Measurements from ENCODE around the gene TMEM213. TPM values are rescaled to one million over a fixed set of nuclear protein-coding genes. Genes with fewer than 3 reads are reported as not detected.

Gene TMEM213
- total and polyA plus RNA-seq, 10 of the 15 experiments (the other 5 are each of a cell fraction or from before 2014, with no cell fraction given): not detected

DNA sequence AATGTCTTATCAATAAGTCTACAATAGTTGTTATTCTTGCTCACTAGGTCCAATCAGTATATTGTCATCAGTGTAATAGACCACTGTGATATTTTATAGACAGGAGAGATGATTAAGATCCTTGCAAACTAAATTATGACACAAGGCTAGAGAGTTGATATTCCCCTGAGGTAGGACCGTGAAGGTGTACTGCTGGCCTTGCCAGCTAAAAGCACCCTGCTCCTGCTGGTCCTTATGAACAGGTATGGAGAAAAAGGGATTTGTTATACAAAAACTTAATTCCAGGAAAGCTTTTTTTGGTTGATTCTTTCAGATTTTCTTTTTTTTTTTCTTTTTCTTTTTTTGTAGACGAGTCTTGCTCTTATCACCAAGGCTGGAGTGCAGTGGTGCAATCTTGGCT lies 16.8 kb upstream of the TMEM213 start:
- Histone ChIP-seq H3K36me3 (ENCODE audit: control insufficient read depth in 2 of 2, insufficient read depth in 2 of 2, low read length in 1 of 2) (no peaks in the 10 kb centered on the region), H3K9me3 (replicated peaks; ENCODE audit: control insufficient read depth, insufficient read depth, low read length) (no peaks in the 10 kb centered on the region), H3K4me1 (ENCODE audit: control insufficient read depth, insufficient read depth, low read length) (no peaks in the 10 kb centered on the region), H3K4me3 (no peak overlapping the region), H3K27me3 (replicated peaks in 1 of 2; ENCODE audit: control insufficient read depth in 2 of 2, insufficient read depth in 2 of 2, low read length in 1 of 2) (no peaks in the 10 kb centered on the region; a peak in 2 of 4 replicates), H4K20me1 (ENCODE audit: control insufficient read depth, insufficient read depth) (no peaks in the 10 kb centered on the region), H2AFZ (ENCODE audit: control insufficient read depth, low read depth, low read length) (no peak overlapping the region), H3K79me2 (ENCODE audit: control insufficient read depth, insufficient read depth, low read length) (no peaks in the 10 kb centered on the region), H3K4me2 (ENCODE audit: control insufficient read depth, insufficient read depth) (no peak overlapping the region), H3K27ac (ENCODE audit: control insufficient read depth, insufficient read depth) (no peak overlapping the region), H3K9ac (ENCODE audit: control insufficient read depth, insufficient read depth, low read length) (no peak overlapping the region)
- FAIRE-seq (no peak), DNase-seq (ENCODE audit: low read depth, low spot score) (no peak), ATAC-seq (no peak)
- BruUV-seq (replicated peaks): no TSS peak
- 5% methylated on average over 1 of the region's 2 CpGs for WGBS (ENCODE audit: insufficient coverage, insufficient replicate concordance, low lambda C conversion rate, missing lambda C conversion rate)
- intact Hi-C loops (cut with micrococcal nuclease; ENCODE audit: unreplicated experiment) (no loop called here), in situ Hi-C loops (cut with MboI) (no loop called here)
- RAD21 ChIA-PET (ENCODE audit: unreplicated experiment): no interaction called here
- SMC1A ChIA-PET (ENCODE audit: uncharacterized antibody, unreplicated experiment): no interaction called here
- POLR2A ChIA-PET: no interaction called here
- CTCF ChIA-PET: interaction anchor here (0.6 kb wide), 1 partner anchor 10 kb away, joined by 3 read pairs; no protein-coding TSS in a partner anchor
- TF ChIP-seq ZBTB11 (CRISPR knock-in tag; IDR thresholded peaks at IDR 0.05): no peak
- TF ChIP-seq, protein P1, sequence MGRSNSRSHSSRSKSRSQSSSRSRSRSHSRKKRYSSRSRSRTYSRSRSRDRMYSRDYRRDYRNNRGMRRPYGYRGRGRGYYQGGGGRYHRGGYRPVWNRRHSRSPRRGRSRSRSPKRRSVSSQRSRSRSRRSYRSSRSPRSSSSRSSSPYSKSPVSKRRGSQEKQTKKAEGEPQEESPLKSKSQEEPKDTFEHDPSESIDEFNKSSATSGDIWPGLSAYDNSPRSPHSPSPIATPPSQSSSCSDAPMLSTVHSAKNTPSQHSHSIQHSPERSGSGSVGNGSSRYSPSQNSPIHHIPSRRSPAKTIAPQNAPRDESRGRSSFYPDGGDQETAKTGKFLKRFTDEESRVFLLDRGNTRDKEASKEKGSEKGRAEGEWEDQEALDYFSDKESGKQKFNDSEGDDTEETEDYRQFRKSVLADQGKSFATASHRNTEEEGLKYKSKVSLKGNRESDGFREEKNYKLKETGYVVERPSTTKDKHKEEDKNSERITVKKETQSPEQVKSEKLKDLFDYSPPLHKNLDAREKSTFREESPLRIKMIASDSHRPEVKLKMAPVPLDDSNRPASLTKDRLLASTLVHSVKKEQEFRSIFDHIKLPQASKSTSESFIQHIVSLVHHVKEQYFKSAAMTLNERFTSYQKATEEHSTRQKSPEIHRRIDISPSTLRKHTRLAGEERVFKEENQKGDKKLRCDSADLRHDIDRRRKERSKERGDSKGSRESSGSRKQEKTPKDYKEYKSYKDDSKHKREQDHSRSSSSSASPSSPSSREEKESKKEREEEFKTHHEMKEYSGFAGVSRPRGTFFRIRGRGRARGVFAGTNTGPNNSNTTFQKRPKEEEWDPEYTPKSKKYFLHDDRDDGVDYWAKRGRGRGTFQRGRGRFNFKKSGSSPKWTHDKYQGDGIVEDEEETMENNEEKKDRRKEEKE (IDR thresholded peaks at IDR 0.05): no peak
- TF ChIP-seq ZSCAN29 (IDR thresholded peaks at IDR 0.05): no peak
- no peak for TF ChIP-seq TCF3 (IDR thresholded peaks at IDR 0.05; ENCODE audit: borderline replicate concordance, insufficient read depth, low read depth, low read length)
- TF ChIP-seq RCOR1 (conservative IDR thresholded peaks at IDR 0.05; ENCODE audit: low read depth, low read length): no peak
- no peak for TF ChIP-seq ZZZ3 (IDR thresholded peaks at IDR 0.05; ENCODE audit: control insufficient read depth, insufficient read length, low read depth)
- no peak for TF ChIP-seq ZBTB40 (IDR thresholded peaks at IDR 0.05; ENCODE audit: borderline replicate concordance)
- TF ChIP-seq EP300 (IDR thresholded peaks at IDR 0.05; ENCODE audit: borderline replicate concordance in 1 of 2, control insufficient read depth in 1 of 2, low read depth in 2 of 2, low read length in 2 of 2): no peak
- TF ChIP-seq TCF12 (IDR thresholded peaks at IDR 0.05; ENCODE audit: low read depth, low read length): no peak
- TF ChIP-seq PBX3 (IDR thresholded peaks at IDR 0.05; ENCODE audit: insufficient replicate concordance, low read depth, low read length): no peak
- no peak for TF ChIP-seq MEF2A (IDR thresholded peaks at IDR 0.05; ENCODE audit: insufficient read depth, low read depth, low read length)
